Upper lobe of left lung (tissue), 4 donors: Measurements from ENCODE around the gene BHMT2.

Experiments
- CTCF ChIP-seq, 6 experiments: fragments of 450-650 bp in 4 of 6; fragments of 200-600 bp in 2 of 6; sonication (generic) in 2 of 6; IDR thresholded peaks; one replicate each; pipeline ENCODE4 v1.5.1; 2016 to 2019; ENCODE audit warnings: antibody characterized with exemption in 6 of 6
- POLR2A ChIP-seq, 4 donors: fragments of 450-650 bp; IDR thresholded peaks; one replicate each; pipeline ENCODE4 v1.5.1; 2016 to 2017; ENCODE audit warnings: antibody characterized with exemption in 4 of 4, mild to moderate bottlenecking in 2 of 4

- TF ChIP-seq CTCF (IDR thresholded peaks at IDR 0.05) (no peak), POLR2A (IDR thresholded peaks at IDR 0.05) (no peak)
Observed at GRCh38 chr5:79075646-79076426, 6.3 kb downstream of the BHMT2 start.
